Neural cell (in vitro differentiated cells): Measurements from ENCODE around the gene RPUSD1. TPM values are rescaled to one million over a fixed set of nuclear protein-coding genes. Genes with fewer than 3 reads are reported as not detected.

Experiments used
- H2AFZ ChIP-seq: fragments of 200-600, 300-800 bp; sonication (generic), shearing (Covaris generic); 2 replicates; pipeline ENCODE4 v1.6.0; 2014; ENCODE audit warnings: low read depth, mild to moderate bottlenecking, antibody characterized with exemption, low read length, moderate library complexity
- H3F3A ChIP-seq: fragments of 200-600 bp; shearing (Covaris generic); 2 replicates; pipeline ENCODE4 v1.6.1; 2016; ENCODE audit warnings: mild to moderate bottlenecking, moderate library complexity, mixed read lengths, antibody characterized with exemption, low read length; ENCODE audit not compliant: insufficient read depth, poor library complexity, severe bottlenecking
- H3K27ac ChIP-seq: fragments of 200-600, 300-800 bp; sonication (generic), shearing (Covaris generic); 2 replicates; pipeline ENCODE4 v1.5.1; 2014; ENCODE audit warnings: mild to moderate bottlenecking, low read length, moderate library complexity
- H3K27me3 ChIP-seq: fragments of 300-800, 200-600 bp; sonication (generic), shearing (Covaris generic); 2 replicates; pipeline ENCODE4 v1.6.0; 2014; ENCODE audit warnings: mild to moderate bottlenecking, low read depth, low read length, moderate library complexity; ENCODE audit not compliant: insufficient read depth
- H3K36me3 ChIP-seq: fragments of 300-800, 200-600 bp; sonication (generic), shearing (Covaris generic); 2 replicates; pipeline ENCODE4 v1.5.1; 2014; ENCODE audit warnings: mild to moderate bottlenecking, antibody characterized with exemption, low read length, moderate library complexity; ENCODE audit not compliant: insufficient read depth
- H3K4me2 ChIP-seq: fragments of 300-800, 200-600 bp; sonication (generic), shearing (Covaris generic); 2 replicates; pipeline ENCODE4 v1.6.0; 2014; ENCODE audit warnings: mild to moderate bottlenecking, low read length
- H3K4me3 ChIP-seq: fragments of 300-800, 200-600 bp; sonication (generic), shearing (Covaris generic); 2 replicates; pipeline ENCODE4 v1.5.1; 2014; ENCODE audit warnings: mild to moderate bottlenecking, low read length, moderate library complexity
- H3K79me2 ChIP-seq: fragments of 200-600 bp; shearing (Covaris generic); replicated peaks from 2 replicates; pipeline ENCODE4 v1.6.0; 2014; ENCODE audit warnings: mild to moderate bottlenecking, low read length, moderate library complexity; ENCODE audit not compliant: insufficient read depth
- H3K9ac ChIP-seq: fragments of 300-800, 200-600 bp; sonication (generic), shearing (Covaris generic); 2 replicates; pipeline ENCODE4 v1.6.1; 2016; ENCODE audit warnings: mild to moderate bottlenecking, low read length, mixed read lengths
- H3K9me2 ChIP-seq: fragments of 200-600 bp; shearing (Covaris generic); 2 replicates; pipeline ENCODE4 v1.6.1; 2016; ENCODE audit warnings: mild to moderate bottlenecking, low read length, mixed read lengths; ENCODE audit not compliant: insufficient read depth
- H3K9me3 ChIP-seq: fragments of 200-600, 300-800 bp; sonication (generic), shearing (Covaris generic); 2 replicates; pipeline ENCODE4 v1.6.1; 2016; ENCODE audit warnings: mild to moderate bottlenecking, mixed run types, low read length, moderate library complexity, mixed read lengths
- H4K20me1 ChIP-seq: fragments of 200-600 bp; shearing (Covaris generic); 2 replicates; pipeline ENCODE4 v1.6.1; 2016; ENCODE audit warnings: mild to moderate bottlenecking, mixed run types; ENCODE audit not compliant: insufficient read depth
- EP300 ChIP-seq: fragments of 450-650 bp; conservative IDR thresholded peaks from 2 replicates; pipeline ENCODE4 v1.6.1; 2014; ENCODE audit warnings: antibody characterized with exemption, mild to moderate bottlenecking, moderate library complexity; ENCODE audit not compliant: poor library complexity, severe bottlenecking
- EZH2 ChIP-seq: fragments of 200-600, 300-800 bp; shearing (Covaris generic), sonication (generic); IDR thresholded peaks from 2 replicates; pipeline ENCODE4 v1.6.1; 2014; ENCODE audit warnings: antibody characterized with exemption, low read length, borderline replicate concordance, mild to moderate bottlenecking; ENCODE audit not compliant: insufficient read depth, poor library complexity, severe bottlenecking
- MXI1 ChIP-seq: fragments of 450-650 bp; conservative IDR thresholded peaks from 2 replicates; pipeline ENCODE4 v1.6.1; 2014; ENCODE audit warnings: antibody characterized with exemption, mild to moderate bottlenecking; ENCODE audit not compliant: poor library complexity, severe bottlenecking
- POLR2AphosphoS5 ChIP-seq: IDR thresholded peaks from 2 replicates; pipeline ENCODE4 v1.6.1; 2012
- RAD21 ChIP-seq: fragments of 450-650 bp; conservative IDR thresholded peaks from 2 replicates; pipeline ENCODE4 v1.6.1; 2014; ENCODE audit warnings: antibody characterized with exemption, mild to moderate bottlenecking, moderate library complexity
- SMC3 ChIP-seq: fragments of 450-650 bp; conservative IDR thresholded peaks from 2 replicates; pipeline ENCODE4 v1.6.1; 2014; ENCODE audit warnings: antibody characterized with exemption, mild to moderate bottlenecking, moderate library complexity; ENCODE audit not compliant: poor library complexity
- TAF1 ChIP-seq: IDR thresholded peaks from 2 replicates; pipeline ENCODE4 v1.6.1; 2012; ENCODE audit warnings: low read depth
- polyA plus RNA-seq: library from polyadenylated mRNA; depleted of rRNA; stranded (reverse); fragments of >200 nt; gene quantifications from 2 replicates; pipeline ENCODE4 v1.2.3, GENCODE V29; 2014
- TF ChIP-seq, protein P1 (sequence below): IDR thresholded peaks from 2 replicates; pipeline ENCODE4 v1.6.1; 2012; ENCODE audit warnings: borderline replicate concordance
- TF ChIP-seq, protein P2 (sequence below): fragments of 450-650 bp; IDR thresholded peaks from 2 replicates; pipeline ENCODE4 v1.5.1; 2014; ENCODE audit warnings: antibody characterized with exemption, mild to moderate bottlenecking, moderate library complexity; ENCODE audit not compliant: poor library complexity, severe bottlenecking

The RPUSD1 gene
- polyA plus RNA-seq, 1 donor from 2014 or later = 42.4 TPM

GRCh38 chr16:766008-766819 lies 22.0 kb downstream of the RPUSD1 start:
- H3K27ac ChIP-seq = no peak overlapping the region
- H3F3A ChIP-seq = no peaks in the 10 kb centered on the region
- no peaks in the 10 kb centered on the region for H3K9me3 ChIP-seq
- TF ChIP-seq RAD21 (no peak), TAF1 (no peak), SMC3 (no peak), EP300 (no peak), EZH2 (no peak), POLR2AphosphoS5 (no peak), MXI1 (no peak)
- TF ChIP-seq, protein P1, sequence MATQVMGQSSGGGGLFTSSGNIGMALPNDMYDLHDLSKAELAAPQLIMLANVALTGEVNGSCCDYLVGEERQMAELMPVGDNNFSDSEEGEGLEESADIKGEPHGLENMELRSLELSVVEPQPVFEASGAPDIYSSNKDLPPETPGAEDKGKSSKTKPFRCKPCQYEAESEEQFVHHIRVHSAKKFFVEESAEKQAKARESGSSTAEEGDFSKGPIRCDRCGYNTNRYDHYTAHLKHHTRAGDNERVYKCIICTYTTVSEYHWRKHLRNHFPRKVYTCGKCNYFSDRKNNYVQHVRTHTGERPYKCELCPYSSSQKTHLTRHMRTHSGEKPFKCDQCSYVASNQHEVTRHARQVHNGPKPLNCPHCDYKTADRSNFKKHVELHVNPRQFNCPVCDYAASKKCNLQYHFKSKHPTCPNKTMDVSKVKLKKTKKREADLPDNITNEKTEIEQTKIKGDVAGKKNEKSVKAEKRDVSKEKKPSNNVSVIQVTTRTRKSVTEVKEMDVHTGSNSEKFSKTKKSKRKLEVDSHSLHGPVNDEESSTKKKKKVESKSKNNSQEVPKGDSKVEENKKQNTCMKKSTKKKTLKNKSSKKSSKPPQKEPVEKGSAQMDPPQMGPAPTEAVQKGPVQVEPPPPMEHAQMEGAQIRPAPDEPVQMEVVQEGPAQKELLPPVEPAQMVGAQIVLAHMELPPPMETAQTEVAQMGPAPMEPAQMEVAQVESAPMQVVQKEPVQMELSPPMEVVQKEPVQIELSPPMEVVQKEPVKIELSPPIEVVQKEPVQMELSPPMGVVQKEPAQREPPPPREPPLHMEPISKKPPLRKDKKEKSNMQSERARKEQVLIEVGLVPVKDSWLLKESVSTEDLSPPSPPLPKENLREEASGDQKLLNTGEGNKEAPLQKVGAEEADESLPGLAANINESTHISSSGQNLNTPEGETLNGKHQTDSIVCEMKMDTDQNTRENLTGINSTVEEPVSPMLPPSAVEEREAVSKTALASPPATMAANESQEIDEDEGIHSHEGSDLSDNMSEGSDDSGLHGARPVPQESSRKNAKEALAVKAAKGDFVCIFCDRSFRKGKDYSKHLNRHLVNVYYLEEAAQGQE = no peak
- TF ChIP-seq, protein P2, sequence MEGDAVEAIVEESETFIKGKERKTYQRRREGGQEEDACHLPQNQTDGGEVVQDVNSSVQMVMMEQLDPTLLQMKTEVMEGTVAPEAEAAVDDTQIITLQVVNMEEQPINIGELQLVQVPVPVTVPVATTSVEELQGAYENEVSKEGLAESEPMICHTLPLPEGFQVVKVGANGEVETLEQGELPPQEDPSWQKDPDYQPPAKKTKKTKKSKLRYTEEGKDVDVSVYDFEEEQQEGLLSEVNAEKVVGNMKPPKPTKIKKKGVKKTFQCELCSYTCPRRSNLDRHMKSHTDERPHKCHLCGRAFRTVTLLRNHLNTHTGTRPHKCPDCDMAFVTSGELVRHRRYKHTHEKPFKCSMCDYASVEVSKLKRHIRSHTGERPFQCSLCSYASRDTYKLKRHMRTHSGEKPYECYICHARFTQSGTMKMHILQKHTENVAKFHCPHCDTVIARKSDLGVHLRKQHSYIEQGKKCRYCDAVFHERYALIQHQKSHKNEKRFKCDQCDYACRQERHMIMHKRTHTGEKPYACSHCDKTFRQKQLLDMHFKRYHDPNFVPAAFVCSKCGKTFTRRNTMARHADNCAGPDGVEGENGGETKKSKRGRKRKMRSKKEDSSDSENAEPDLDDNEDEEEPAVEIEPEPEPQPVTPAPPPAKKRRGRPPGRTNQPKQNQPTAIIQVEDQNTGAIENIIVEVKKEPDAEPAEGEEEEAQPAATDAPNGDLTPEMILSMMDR = no peak
- H3K27me3 ChIP-seq = no peaks in the 10 kb centered on the region
- H3K9ac ChIP-seq = no peak overlapping the region
- no peaks in the 10 kb centered on the region for H3K9me2 ChIP-seq
- H3K4me2 ChIP-seq = no peak overlapping the region
- H3K36me3 ChIP-seq = no peaks in the 10 kb centered on the region
- H4K20me1 ChIP-seq = no peaks in the 10 kb centered on the region
- H3K4me3 ChIP-seq = no peak overlapping the region
- H3K79me2 ChIP-seq = no peaks in the 10 kb centered on the region
- H2AFZ ChIP-seq = no peak overlapping the region

DNA sequence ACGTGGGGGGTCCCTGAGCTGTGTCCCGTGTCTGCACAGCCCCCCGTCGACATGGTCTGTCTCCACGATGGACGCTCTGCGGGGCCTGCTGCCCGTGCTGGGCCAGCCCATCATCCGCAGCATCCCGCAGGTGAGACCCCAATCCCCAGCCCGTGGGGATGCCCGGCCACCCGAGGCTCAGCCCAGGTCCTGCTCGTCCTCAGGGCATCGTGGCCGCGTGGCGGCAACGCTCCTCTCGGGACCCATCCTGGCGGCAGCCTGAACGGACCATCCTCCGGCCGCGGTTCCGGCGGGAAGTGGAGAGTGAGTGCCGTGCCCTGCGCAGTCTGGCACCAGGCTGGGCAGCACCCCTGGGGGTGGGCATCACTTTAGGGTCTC lies 22.7 kb downstream of the RPUSD1 start:
- H3F3A ChIP-seq = no peaks in the 10 kb centered on the region
- H3K4me2 ChIP-seq = no peak overlapping the region
- H4K20me1 ChIP-seq = no peaks in the 10 kb centered on the region
- H3K4me3 ChIP-seq = no peak overlapping the region
- H3K27me3 ChIP-seq = no peaks in the 10 kb centered on the region
- H3K27ac ChIP-seq = no peak overlapping the region
- TF ChIP-seq, protein P1 = no peak
- TF ChIP-seq TAF1 (no peak), EZH2 (no peak), EP300 (no peak), SMC3 (no peak), MXI1 (no peak), POLR2AphosphoS5 (no peak), RAD21 (no peak)
- TF ChIP-seq, protein P2 = no peak
- no peaks in the 10 kb centered on the region for H3K36me3 ChIP-seq
- H3K9me2 ChIP-seq = no peaks in the 10 kb centered on the region
- no peak overlapping the region for H2AFZ ChIP-seq
- H3K9me3 ChIP-seq = no peaks in the 10 kb centered on the region
- no peak overlapping the region for H3K9ac ChIP-seq
- no peaks in the 10 kb centered on the region for H3K79me2 ChIP-seq
